Fibroblast of skin of left quadriceps (primary cell): ENCODE measurements around the gene MARCKS.

Experiments used
- DNase-seq, 2 experiments: peaks; one replicate each; pipeline ENCODE4 v3.0.0-alpha.2; 2013; ENCODE audit warnings: low read depth in 2 of 2

The MARCKS gene, protein sequence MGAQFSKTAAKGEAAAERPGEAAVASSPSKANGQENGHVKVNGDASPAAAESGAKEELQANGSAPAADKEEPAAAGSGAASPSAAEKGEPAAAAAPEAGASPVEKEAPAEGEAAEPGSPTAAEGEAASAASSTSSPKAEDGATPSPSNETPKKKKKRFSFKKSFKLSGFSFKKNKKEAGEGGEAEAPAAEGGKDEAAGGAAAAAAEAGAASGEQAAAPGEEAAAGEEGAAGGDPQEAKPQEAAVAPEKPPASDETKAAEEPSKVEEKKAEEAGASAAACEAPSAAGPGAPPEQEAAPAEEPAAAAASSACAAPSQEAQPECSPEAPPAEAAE

DNA sequence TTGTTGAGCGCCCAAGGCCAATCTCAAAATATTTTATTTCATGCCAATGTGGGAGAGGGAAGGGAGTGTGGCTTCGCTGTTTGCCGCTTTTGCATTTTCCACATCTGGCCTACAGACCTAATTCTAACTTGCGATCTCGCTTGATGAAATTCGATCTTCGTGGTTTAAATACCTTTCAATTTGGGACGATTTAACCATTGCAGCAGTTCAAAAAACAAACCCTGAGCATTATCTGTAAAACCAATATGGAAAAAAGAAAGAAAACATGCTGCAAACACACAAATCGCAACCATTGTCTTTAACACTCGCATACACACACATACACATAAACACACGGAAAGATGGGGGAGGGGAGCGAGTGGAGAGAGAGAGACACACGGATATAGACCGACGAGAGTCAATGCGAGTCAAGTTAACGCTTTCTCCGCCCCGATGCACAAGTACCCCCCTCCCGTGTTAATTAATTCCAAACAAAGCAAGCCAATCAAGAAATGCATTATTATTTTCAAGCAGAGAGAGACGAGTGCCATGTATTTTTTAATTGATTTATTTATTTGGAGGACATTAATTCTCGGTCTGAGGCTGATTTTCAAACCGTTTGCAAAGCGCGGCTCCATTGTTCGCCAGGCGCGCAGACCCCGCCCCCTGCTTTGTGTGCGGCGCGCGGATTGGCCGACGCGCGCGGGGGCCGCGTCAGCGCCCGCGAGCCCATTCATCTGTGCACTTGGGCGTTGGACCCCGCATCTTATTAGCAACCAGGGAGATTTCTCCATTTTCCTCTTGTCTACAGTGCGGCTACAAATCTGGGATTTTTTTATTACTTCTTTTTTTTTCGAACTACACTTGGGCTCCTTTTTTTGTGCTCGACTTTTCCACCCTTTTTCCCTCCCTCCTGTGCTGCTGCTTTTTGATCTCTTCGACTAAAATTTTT is at the start of gene MARCKS:
TSS of gene MARCKS (plus strand) at position 721 of the 931 bp plus-strand sequence. CDS start 401 bp downstream, outside the sequence.
- DNase-seq = peak; percentile 87 to 89

- DNase-seq = no peak
Measured at GRCh38 chr6:113809826-113810225, 47.3 kb upstream of the MARCKS start.

DNA sequence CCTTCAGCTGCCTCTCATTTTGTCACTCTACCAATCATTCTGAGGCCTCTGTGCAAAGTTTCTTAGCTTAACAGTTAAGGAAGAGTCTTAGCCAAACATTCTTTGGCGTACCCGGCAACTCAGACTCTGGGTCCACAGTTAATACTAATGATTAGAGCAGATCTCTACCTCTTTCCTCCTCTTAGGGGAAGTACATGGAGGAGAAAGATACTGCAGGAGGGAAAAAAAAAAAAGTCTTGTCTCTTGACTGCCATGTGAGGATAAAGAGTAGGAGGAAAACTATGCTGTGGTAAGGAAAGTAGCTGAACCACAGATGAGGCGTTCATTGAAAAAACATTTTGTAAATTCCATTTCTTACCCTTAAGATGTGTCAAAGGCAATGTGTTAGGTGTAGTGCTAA is 44.0 kb upstream of the MARCKS start:
- DNase-seq = peak; percentile 84 to 87

GRCh38 chr6:113818578-113818977 is 38.6 kb upstream of the MARCKS start:
- DNase-seq = no peak

DNA sequence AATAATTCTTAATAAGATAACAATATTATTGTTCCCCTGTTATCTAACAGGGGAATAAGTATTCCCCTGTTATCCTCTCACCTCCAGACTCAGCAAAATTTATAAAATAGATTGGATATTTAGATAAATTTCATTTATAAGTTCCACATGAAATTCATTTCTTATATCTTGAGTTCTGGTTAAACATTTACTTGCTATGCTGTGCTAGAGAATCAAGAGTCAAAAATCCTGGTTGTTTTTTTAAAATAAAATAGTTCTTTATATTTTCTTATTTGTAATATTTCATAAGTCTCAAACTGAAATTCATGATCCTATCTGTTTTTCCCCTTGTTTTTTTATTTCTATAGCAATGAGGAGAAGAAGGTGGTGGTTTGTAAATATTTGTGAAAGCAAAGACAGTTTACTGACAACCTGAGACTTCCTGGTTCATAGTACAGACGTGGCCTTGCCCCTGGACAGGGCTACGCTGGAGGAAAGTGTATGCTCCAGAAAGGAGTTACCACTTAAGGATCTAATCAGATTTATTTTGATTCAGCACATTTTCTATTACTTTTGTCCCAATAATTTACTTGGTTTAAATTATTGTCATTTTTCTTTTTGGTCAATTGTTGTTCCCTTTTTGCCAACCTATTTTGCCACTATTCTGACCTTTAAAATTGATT is 37.8 kb upstream of the MARCKS start:
- DNase-seq = no peak

- no peak for DNase-seq
Measured at GRCh38 chr6:113820761-113821160, 36.4 kb upstream of the MARCKS start.

DNA sequence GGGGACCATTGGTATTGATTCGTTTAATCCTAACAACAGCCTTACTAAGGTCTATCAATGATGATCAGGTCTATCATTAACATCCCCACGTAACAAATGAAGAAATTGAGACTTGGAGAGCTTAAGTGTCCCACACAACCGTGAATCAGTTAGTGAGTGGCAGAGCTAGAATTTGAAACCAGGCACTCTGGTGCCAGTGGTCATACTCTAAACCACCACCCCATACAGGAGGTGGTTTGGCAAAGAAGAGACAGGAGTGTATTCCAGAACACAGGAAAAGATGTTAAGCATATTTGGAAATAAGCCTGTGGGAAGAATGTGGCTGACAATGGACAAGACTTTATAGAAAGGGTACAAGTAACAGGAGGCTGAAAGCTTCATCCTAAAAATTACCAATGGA is 35.7 kb upstream of the MARCKS start:
- no peak for DNase-seq

DNA sequence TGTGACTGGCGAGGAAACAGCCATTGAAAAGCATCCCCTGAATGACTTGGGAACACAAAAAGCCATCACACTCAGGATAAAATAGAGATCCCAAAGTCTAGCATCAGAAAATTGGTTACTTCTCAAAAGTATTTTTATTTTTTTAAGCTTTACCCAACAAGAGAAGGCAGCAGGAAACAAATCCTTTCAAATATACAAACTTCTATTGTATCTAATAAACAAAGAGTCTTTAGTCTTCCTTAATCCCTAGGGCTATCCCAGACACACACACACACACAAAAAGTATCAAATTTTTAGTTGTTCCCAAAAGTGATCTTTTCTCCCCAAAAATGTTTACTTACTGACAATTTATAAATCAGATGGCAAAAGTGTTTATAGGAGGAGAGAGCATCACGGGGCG is 33.2 kb upstream of the MARCKS start:
- no peak for DNase-seq

DNA sequence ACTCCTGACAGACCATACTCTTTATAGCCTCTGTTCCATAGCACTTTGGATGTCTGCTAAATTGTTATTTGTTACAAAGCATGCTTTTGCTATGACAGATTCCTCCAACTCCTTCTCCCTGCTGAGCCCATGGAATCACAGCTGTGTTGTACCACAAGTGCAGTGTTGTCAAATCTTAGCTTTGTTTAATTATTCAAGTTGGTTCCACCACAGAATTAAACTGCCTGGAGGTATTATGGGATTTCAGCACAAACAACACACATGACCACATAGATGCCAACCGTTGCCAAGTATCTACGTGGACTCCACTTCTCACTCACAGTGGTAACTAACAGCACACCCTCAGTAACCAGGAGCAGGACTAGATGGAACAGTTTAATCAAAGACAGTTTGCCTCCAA is 32.7 kb upstream of the MARCKS start:
- no peak for DNase-seq

GRCh38 chr6:113824866-113825265 is 32.3 kb upstream of the MARCKS start:
- DNase-seq = no peak

- DNase-seq = peak; percentile 62 to 66
Measured at GRCh38 chr6:113825781-113826180, 31.4 kb upstream of the MARCKS start.

DNA sequence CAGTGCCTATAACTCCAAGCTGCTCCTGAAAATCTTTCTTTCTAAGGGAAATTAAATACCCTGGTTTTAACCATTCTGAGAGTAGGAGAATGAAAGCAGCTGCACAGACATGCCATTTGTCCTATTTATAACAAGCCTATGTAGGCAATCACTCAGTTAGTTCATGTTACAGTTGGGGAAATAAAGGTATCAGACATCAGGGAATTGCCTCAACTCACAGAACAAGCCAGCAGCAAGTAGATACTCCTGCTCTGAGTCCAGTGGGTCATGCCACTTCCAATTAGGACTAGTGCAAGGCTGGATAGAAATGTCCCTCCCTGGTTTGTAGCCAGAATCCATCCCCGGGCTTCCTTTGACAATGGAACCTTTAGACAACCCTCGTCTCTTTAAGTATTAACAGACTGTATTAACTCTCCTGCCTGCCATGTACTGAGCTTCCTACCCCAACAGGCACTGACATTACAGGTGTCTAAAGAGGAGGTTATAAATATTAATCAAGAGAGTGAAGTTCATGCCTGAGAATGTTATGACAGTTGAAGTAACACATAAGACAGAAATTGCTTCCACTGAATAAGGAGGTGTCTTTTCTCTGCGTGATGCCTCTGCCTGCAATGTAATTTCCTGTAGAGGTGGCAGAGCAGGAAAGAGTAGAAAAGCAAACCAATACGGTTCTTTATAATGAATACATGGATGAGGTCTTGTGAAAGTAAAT is 28.0 kb upstream of the MARCKS start:
- DNase-seq = no peak

DNA sequence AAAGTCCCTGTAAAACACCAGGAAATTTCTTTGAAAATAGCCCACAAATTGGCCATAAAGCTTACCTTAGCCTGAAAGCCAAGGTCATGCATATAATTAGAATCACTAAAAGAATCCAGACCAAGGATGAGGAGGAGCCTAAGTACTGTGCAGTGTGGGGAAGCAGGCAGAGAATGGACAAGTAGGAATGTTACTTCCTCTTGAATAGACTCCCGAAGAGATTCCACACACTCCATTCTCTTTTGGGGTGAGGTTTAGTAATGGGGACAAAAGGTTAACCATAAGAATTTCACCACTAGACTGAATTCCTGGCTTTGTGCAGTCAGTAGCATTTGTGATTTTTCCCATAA is 27.5 kb upstream of the MARCKS start:
- peak; percentile 66 to 74 for DNase-seq

DNA sequence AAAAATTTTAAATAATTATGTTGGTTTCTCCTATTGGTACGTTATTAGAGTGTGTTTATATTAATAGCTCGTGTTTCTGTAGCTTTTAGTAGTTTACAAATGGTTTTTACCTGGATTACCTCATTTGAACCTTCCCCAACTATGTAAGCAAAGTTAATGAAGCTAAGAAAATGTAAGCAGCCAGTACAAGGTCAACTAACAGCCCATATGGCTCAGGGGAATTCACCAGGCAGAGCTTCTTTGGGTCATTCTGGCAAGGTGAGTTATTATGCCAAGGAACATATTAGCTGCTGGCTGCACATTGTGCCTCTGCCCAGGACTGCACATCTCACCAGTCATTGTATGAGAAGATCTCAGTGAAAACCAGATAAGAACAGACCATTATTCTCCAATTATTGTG is 27.0 kb upstream of the MARCKS start:
- no peak for DNase-seq

- DNase-seq = peak; percentile 79 to 82
Measured at GRCh38 chr6:113833537-113833936, 23.6 kb upstream of the MARCKS start.

DNA sequence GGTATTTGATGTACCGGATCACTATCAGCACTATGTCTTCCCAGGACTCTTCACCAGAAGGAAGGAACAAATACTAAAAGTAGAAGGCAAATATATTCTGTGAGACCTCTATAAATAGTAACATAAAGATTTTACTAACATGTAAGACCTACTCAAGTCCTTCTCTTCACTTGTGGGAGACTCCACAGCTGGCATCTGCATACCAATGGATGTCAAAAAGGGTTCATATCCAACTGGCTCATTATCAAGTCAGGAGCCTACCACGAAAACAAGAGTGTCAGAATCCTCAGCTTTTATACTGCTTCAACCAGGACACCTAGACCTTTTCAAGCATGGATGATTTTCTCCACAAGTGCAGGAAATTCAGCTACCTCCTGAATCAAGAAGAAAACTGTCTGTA is 20.0 kb upstream of the MARCKS start:
- no peak for DNase-seq

- DNase-seq = peak; percentile 78 to 79
Measured at GRCh38 chr6:113842165-113842564, 15.0 kb upstream of the MARCKS start.

DNA sequence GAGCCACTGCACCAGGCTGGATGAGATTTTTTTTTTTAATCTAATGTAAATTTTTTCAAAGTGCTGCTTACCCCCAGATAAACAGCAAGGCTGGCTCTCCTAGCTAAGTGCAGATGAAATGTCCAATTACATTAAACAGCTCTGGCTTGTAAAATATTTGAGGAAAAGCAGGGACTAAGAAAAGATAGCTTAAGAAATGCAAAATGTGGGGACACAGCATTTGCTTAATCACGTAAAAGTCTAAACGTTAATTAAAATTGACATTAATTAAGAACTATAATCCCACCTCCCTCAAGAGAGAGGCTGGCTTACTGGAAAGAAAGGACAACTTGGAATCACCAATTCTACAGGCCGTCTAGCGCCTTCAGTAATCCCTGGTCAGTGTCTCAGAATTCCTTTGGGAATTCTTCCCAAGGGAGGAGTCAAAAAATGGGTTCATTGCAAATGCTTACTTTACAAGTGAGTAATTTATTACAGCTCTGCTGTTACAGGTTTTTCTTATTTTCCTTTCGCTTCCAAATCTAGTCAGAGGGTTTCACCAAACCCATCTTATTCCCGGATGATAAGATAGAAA is 13.6 kb upstream of the MARCKS start:
- DNase-seq = no peak

DNA sequence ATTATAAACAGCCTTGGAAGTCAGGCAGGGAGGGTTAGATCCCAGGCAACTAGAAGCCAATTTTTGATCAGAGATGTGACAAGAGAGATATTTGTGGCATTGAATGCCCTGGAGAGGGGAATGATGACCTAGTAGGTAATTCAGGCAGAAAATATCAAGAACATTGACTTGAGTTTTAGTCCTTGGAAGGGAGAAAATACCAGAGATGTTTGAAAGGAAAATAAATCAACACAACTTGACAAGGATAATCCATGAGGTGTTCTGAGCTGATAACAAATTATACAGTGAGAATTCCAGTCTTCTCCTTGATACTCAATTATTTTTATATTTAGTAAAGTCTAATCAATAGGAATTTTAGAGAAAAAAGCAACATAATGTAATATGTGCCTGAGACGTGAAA is 10.6 kb upstream of the MARCKS start:
- no peak for DNase-seq

DNA sequence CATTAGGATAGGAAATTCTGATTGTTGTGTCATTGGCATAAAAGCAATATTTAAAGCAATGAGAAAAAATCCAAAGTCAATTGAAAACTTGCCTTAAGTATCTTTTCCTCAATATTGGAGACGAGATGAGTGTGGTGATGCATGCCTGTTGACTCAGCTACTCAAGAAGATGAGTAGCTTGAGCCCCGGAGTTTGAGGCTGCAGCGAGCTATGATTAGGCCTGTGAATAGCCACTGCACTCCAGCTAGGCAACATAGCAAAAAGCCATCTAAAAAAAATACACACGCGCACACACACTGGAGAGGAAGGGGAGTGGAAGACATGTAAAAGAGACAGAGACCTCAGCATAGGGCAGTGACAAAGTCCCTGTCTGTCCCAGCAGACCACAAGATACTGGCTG is 9.7 kb upstream of the MARCKS start:
- DNase-seq = no peak

DNA sequence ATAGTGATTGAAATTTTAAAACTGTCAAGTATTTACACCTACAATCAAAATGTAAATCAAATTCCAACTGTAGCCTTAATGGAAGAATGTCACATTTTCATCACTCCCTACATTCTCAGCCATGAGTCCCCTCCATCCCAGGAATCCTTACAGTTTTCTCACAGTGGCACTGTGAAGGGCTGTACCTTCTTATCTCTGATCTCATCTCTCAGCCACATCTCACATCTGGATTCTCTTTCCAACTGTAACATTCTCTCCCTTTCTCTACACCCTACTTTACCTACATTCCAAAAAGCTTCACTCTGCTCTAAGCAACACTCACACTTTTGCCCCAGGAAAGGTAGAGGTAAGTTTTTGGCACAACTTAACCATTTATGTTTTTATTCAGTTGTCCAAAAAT is 8.9 kb upstream of the MARCKS start:
- no peak for DNase-seq
